Measurements from ENCODE around the gene CNFN.

DNA sequence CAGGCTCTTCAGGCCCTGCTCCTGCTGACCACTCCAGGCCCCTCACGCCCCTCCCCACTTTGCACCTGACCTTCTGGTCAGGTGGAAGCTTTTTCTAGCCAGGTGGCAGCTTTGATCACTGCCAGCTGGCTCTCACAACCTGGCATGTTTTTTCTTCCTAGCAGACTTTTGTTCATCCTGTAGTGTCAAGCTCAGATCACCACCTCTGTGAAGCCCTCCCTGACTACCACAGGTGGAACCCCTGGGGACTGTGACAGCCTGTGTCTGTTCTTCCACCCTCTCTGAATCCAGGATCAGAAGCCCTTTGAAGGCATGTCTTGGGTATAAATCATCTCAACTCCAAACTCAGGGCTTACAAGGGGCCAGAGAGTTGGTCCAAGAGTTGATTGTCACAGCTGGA lies 10.3 kb upstream of the CNFN start:
- TF ChIP-seq, protein P1, sequence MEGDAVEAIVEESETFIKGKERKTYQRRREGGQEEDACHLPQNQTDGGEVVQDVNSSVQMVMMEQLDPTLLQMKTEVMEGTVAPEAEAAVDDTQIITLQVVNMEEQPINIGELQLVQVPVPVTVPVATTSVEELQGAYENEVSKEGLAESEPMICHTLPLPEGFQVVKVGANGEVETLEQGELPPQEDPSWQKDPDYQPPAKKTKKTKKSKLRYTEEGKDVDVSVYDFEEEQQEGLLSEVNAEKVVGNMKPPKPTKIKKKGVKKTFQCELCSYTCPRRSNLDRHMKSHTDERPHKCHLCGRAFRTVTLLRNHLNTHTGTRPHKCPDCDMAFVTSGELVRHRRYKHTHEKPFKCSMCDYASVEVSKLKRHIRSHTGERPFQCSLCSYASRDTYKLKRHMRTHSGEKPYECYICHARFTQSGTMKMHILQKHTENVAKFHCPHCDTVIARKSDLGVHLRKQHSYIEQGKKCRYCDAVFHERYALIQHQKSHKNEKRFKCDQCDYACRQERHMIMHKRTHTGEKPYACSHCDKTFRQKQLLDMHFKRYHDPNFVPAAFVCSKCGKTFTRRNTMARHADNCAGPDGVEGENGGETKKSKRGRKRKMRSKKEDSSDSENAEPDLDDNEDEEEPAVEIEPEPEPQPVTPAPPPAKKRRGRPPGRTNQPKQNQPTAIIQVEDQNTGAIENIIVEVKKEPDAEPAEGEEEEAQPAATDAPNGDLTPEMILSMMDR (IDR thresholded peaks at IDR 0.05), result no peak
- TF ChIP-seq POLR2AphosphoS5 (IDR thresholded peaks at IDR 0.05) (no peak), EP300 (IDR thresholded peaks at IDR 0.05) (no peak), POLR2A (IDR thresholded peaks at IDR 0.05) (no peak)
